Mammary epithelial cell (primary cell): ENCODE measurements around the gene DTNA.

ENCODE experiments used
- EZH2 ChIP-seq: IDR thresholded peaks from 2 replicates; pipeline ENCODE4 v1.6.1; 2012; ENCODE audit warnings: low read length, inconsistent platforms, borderline replicate concordance
- TF ChIP-seq, protein P1 (sequence below), 2 donors: IDR thresholded peaks in 1 of 2; conservative IDR thresholded peaks in 1 of 2; 2 replicates each; pipeline ENCODE4 v1.5.1; 2011 to 2012; ENCODE audit warnings: inconsistent platforms in 2 of 2, low read length in 2 of 2, mild to moderate bottlenecking in 2 of 2, control low read depth in 1 of 2, low read depth in 1 of 2; ENCODE audit not compliant: insufficient read depth in 1 of 2; ENCODE audit errors: extremely low read depth in 1 of 2

DNA sequence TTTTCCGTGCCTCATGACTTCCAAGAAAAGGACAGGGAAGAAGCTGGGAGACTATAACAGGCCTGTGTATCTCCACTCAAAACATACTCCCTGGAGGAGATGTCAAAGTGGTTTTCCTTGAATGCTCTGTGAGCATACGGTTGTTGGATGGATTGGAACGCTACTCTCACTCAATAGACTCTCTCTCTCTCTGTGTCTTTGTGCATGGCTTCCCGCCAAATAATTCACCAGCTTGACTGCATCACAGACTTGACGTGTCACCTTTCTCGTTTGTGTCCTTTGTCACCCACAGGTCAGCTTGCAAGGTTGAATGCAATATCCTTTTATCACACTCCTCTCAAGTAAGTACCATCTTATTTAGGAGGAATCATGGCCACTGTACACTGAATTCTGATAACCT lies 174.3 kb downstream of the DTNA start:
- TF ChIP-seq, protein P1, sequence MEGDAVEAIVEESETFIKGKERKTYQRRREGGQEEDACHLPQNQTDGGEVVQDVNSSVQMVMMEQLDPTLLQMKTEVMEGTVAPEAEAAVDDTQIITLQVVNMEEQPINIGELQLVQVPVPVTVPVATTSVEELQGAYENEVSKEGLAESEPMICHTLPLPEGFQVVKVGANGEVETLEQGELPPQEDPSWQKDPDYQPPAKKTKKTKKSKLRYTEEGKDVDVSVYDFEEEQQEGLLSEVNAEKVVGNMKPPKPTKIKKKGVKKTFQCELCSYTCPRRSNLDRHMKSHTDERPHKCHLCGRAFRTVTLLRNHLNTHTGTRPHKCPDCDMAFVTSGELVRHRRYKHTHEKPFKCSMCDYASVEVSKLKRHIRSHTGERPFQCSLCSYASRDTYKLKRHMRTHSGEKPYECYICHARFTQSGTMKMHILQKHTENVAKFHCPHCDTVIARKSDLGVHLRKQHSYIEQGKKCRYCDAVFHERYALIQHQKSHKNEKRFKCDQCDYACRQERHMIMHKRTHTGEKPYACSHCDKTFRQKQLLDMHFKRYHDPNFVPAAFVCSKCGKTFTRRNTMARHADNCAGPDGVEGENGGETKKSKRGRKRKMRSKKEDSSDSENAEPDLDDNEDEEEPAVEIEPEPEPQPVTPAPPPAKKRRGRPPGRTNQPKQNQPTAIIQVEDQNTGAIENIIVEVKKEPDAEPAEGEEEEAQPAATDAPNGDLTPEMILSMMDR (conservative IDR thresholded peaks at IDR 0.05 in 1 of 2, IDR thresholded peaks at IDR 0.05 in 1 of 2; ENCODE audit: extremely low read depth in 1 of 2, insufficient read depth in 1 of 2, low read depth in 1 of 2, low read length in 2 of 2), result no peak
- no peak for TF ChIP-seq EZH2
